Mucosa of descending colon (tissue), 3 donors: ENCODE data around the gene JMJD8. TPM values are rescaled to one million over a fixed set of nuclear protein-coding genes. Genes with fewer than 3 reads are reported as not detected.

Experiments
- ATAC-seq: fragments of 200-7000 bp; cut with Tn5 transposase; one replicate; pipeline ENCODE4 v1.9.1; 2020; ENCODE audit warnings: mild to moderate bottlenecking, moderate library complexity
- DNase-seq, 3 donors: peaks; one replicate each; pipeline ENCODE4 v3.0.0-alpha.2; 2020
- H3K36me3 ChIP-seq: fragments of 200-600 bp; one replicate; pipeline ENCODE4 v1.8.0; 2021; ENCODE audit warnings: low read depth, mild to moderate bottlenecking
- H3K4me1 ChIP-seq: fragments of 200-600 bp; one replicate; pipeline ENCODE4 v1.8.0; 2021; ENCODE audit warnings: low read depth, mild to moderate bottlenecking
- H3K4me3 ChIP-seq: fragments of 200-600 bp; one replicate; pipeline ENCODE4 v1.8.0; 2021; ENCODE audit warnings: mild to moderate bottlenecking
- H3K9me3 ChIP-seq: fragments of 200-600 bp; one replicate; pipeline ENCODE4 v1.8.0; 2021; ENCODE audit warnings: mild to moderate bottlenecking
- intact Hi-C, 2 donors: fragments of 100-400 bp; cut with DNase I in 1 of 2; cut with micrococcal nuclease in 1 of 2; formaldehyde crosslinking; loops; one replicate each; pipeline versions ENCODE4 v1.11.0 to v1.11.1; 2022; cut with DNase I, micrococcal nuclease
- total RNA-seq, 3 donors: library from RNA; stranded (reverse); fragmentation: NEBNext Ultra II Directional in 2 of 3; extraction: Animal tissue kit (Norgen Biotek cat#: 25700) in 2 of 3; gene quantifications; one replicate each; pipeline versions ENCODE4 v1.2.1 to v1.2.4, GENCODE V29; 2021 to 2023
- TF ChIP-seq, protein P1 (sequence below): fragments of 200-600 bp; IDR thresholded peaks from one replicate; pipeline ENCODE4 v1.8.0; 2022; ENCODE audit warnings: antibody characterized with exemption, mild to moderate bottlenecking
- donor health status: DM: no; HTN: no; CAD: no; lungs with moderate emphysema.
- donor health status: DM: no; HTN: no; CAD: no.
- donor health status: DM: no; HTN: yes; CAD: no.

The JMJD8 gene
- total RNA-seq, 3 donors from 2014 or later, result 39.5 to 60.5 (median 46.9) TPM

DNA sequence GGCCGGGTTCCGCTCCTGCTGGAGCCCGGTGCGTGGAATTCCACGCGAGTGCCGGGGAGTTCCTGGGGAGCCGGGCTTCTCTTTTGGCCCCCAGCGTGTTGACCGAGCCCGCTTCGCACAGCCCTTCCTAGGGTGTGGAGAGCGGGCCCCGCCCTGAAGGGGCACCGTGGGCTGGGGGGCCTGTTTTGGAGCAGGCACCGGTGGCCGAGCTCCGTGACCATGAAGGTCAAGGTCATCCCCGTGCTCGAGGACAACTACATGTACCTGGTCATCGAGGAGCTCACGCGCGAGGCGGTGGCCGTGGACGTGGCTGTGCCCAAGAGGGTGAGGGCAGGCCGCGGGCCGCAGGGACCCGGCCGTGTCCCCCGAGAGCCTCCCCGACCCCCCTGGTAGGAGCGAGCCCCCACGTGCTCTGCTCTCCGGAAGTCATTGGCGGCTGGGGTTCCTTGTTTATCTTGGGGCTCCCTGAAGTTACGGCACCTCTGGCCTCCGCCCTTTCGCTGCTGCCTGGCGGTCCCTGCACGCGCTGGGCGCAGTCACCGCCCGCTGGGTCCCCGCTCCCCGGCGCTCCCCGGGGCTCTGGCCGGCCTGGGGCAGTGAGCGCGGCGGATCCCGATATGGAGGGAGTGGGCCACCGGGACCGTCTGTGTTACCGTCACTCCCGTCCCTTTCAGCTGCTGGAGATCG is 43.3 kb upstream of the JMJD8 start:
- intact Hi-C loops, result no loop called here
- DNase-seq, result peak in 1 of 3 donors; percentile 73
- H3K4me1 ChIP-seq, result peaks cover 22% of the 10 kb centered on the region
- peak; percentile 35 for ATAC-seq
- H3K4me3 ChIP-seq, result no peak overlapping the region
- TF ChIP-seq, protein P1, sequence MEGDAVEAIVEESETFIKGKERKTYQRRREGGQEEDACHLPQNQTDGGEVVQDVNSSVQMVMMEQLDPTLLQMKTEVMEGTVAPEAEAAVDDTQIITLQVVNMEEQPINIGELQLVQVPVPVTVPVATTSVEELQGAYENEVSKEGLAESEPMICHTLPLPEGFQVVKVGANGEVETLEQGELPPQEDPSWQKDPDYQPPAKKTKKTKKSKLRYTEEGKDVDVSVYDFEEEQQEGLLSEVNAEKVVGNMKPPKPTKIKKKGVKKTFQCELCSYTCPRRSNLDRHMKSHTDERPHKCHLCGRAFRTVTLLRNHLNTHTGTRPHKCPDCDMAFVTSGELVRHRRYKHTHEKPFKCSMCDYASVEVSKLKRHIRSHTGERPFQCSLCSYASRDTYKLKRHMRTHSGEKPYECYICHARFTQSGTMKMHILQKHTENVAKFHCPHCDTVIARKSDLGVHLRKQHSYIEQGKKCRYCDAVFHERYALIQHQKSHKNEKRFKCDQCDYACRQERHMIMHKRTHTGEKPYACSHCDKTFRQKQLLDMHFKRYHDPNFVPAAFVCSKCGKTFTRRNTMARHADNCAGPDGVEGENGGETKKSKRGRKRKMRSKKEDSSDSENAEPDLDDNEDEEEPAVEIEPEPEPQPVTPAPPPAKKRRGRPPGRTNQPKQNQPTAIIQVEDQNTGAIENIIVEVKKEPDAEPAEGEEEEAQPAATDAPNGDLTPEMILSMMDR, result no peak
- no peaks in the 10 kb centered on the region for H3K36me3 ChIP-seq
- H3K9me3 ChIP-seq, result no peaks in the 10 kb centered on the region

DNA sequence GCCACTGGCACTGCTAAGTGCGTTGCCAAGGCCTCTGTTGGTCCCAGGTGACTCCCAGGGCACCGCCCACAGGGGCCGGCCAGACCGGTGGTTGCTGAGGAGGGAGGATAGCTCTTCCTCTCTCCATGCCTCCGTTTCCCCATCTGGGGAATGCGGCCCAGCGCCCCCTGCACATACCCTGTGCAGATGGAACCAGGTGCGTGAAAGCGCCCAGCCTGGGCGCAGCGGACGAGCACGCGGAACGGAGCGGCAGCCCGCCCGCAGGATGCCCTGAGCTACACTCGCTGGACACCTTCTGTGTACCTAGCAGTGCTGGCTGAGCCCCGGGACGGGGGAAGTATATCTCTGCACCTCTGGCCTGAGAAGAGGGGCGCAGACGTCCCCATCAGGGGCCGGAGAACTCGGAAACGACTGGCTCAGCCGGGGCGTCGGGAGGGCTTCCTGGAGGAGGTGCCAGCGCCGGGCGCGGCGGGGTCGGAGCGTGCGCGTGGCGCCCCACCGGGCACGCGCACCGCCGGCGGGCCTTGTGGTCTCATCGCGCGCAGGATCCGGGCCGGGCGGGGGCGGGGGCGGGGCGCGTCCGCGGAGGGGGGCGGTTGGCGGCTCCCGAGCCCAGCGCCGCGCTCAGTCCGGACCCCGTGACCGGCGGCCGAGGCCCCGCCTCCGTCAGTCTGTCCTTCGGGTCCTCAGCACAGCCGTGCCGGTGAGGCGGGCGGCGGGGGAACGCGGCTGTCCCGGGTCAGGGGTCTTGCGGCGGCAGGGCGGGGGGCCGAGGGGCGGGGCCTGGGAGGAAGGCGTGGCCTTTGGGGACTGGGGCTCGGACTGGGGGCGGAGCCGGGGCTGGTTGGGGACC is 42.5 kb upstream of the JMJD8 start, which contains the start of the genes CCDC78 and HAGHL:
CCDC78 (minus strand) TSS at position 6 of the 853 bp plus-strand sequence. CDS start 76 bp downstream, outside the sequence.
HAGHL (plus strand) TSS at position 669 of the 853 bp plus-strand sequence. CDS start 404 bp downstream, outside the sequence.
- Histone ChIP-seq H3K4me1 (peaks cover 28% of the 10 kb centered on the region), H3K4me3 (no peak within 1 kb of the TSS), H3K36me3 (no peaks in the 10 kb centered on the region), H3K9me3 (no peaks in the 10 kb centered on the region)
- intact Hi-C loops, result no loop called here
- DNase-seq (peak; percentile 59 to 85 (median 78)), ATAC-seq (peak; percentile 28)
- TF ChIP-seq, protein P1, result no peak

DNA sequence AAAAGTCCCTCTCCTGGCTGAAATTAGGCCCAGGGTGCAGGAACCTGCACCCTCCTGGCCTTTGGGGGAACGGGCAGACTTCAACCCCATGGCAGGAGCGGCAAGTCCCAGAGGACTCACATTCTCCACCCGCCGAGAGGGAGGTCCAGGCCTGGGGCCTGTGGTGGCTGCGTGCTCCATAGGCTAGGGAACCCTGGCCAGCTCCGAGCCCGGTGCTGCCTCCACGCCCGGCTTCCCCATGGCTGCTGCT is 42.0 kb upstream of the JMJD8 start:
- Histone ChIP-seq H3K9me3 (no peaks in the 10 kb centered on the region), H3K4me3 (no peak overlapping the region), H3K4me1 (peaks cover 32% of the 10 kb centered on the region), H3K36me3 (no peaks in the 10 kb centered on the region)
- no peak for ATAC-seq
- intact Hi-C loops, result no loop called here
- DNase-seq, result peak in 1 of 3 donors; percentile 54
- TF ChIP-seq, protein P1, result no peak

DNA sequence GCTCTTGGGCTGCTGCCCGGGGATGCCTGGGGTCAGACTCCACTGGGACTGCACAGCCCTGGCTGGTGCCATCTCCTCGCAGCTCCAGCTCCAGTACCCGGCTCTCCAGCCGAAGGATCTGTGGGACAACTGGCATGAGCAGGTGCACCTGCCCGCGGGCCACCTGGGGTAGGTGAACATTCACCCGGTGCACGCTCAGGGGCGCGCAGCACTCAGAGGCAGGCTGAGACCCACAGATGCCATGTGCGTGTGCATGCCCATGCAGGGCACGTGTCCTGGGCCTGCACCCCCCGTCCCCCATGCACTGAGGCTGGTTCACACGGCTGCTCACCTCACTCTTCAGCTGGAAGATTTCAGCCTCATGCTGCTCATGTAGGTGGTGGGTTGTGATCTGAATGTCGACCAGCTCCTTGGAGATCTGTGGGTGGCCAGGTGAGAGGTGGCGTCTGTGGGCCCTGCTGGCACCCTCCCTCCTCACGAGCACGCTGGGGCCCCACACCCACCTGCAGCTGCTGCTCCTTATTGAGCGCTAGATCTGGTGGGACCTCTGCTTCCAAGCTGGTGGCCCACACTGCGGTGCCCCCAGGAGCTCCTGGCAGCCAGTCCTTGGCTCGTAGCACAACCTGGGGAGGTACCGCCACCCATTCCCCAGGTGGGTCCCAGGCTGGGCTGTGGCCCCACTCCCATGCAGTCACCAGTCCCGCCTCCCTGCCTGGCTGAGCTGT is 41.5 kb upstream of the JMJD8 start:
- peaks cover 32% of the 10 kb centered on the region for H3K4me1 ChIP-seq
- no peaks in the 10 kb centered on the region for H3K9me3 ChIP-seq
- intact Hi-C loops, result no loop called here
- no peak for DNase-seq
- H3K4me3 ChIP-seq, result no peak overlapping the region
- TF ChIP-seq, protein P1, result no peak
- H3K36me3 ChIP-seq, result no peaks in the 10 kb centered on the region
- no peak for ATAC-seq

DNA sequence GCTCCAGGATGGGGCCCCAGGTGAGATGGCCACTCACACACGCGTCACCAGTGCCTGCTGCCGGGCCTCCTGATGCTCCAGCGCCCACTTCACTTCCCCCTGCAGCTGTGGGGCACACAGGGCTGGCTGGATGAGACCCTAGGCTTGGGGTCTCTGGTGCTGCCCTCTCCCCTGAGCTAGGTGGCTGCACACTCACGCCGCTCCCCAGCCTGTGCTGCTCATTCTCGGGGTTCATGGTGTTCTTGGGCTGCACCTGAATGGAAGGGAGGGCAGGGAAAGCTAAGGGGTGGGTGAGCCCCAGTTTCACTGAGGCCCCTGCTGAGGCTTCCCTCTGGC is 40.9 kb upstream of the JMJD8 start:
- TF ChIP-seq, protein P1, result no peak
- H3K4me3 ChIP-seq, result no peak overlapping the region
- no peaks in the 10 kb centered on the region for H3K9me3 ChIP-seq
- H3K36me3 ChIP-seq, result no peaks in the 10 kb centered on the region
- peaks cover 36% of the 10 kb centered on the region for H3K4me1 ChIP-seq
- DNase-seq (no peak), ATAC-seq (no peak)
- intact Hi-C loops, result no loop called here
